Sigmoid colon (tissue), 7 donors: Measurements from ENCODE around the gene CDCA3. TPM values are rescaled to one million over a fixed set of nuclear protein-coding genes. Genes with fewer than 3 reads are reported as not detected.
A peak's percentile ranks its signal among the peaks of the same experiment; 100 is the strongest.

Experiments used
- DNase-seq: peaks from one replicate; pipeline ENCODE4 v3.0.0-alpha.2; 2019
- H3K27ac ChIP-seq, 4 donors: fragments of 200-600 bp; sonication (generic); one replicate each; pipeline ENCODE4 v1.5.1; 2016 to 2019; ENCODE audit warnings: mild to moderate bottlenecking in 1 of 4
- H3K27me3 ChIP-seq, 3 donors: fragments of 200-600 bp; sonication (generic); one replicate each; pipeline ENCODE4 v1.5.1; 2019; ENCODE audit warnings: mild to moderate bottlenecking in 1 of 3
- H3K36me3 ChIP-seq, 4 donors: fragments of 200-600 bp; sonication (generic); one replicate each; pipeline ENCODE4 v1.5.1; 2016 to 2019
- H3K4me1 ChIP-seq, 4 donors: fragments of 200-600 bp; sonication (generic); one replicate each; pipeline ENCODE4 v1.5.1; 2017 to 2019
- H3K4me3 ChIP-seq, 4 donors: fragments of 200-600 bp; sonication (generic); one replicate each; pipeline ENCODE4 v1.5.1; 2017 to 2019; ENCODE audit warnings: mild to moderate bottlenecking in 2 of 4, moderate library complexity in 1 of 4
- H3K9me3 ChIP-seq, 4 donors: fragments of 200-600 bp in 3 of 4; sonication (generic) in 3 of 4; one replicate each; pipeline versions ENCODE4 v1.5.1 to v1.6.1; 2013 to 2019
- EP300 ChIP-seq, 4 donors: sonication (generic); formaldehyde crosslinking; IDR thresholded peaks; one replicate each; pipeline ENCODE4 v1.6.1; 2017; ENCODE audit warnings: antibody characterized with exemption in 4 of 4
- POLR2A ChIP-seq, 2 donors: fragments of 450-650 bp; IDR thresholded peaks; one replicate each; pipeline ENCODE4 v1.6.1; 2016; ENCODE audit warnings: antibody characterized with exemption in 2 of 2, mild to moderate bottlenecking in 2 of 2, moderate library complexity in 2 of 2
- POLR2AphosphoS5 ChIP-seq, 4 donors: sonication (generic); formaldehyde crosslinking; IDR thresholded peaks; one replicate each; pipeline ENCODE4 v1.6.1; 2017; ENCODE audit warnings: antibody characterized with exemption in 4 of 4
- WGBS, 2 donors: extraction: QIAGEN DNeasy Blood & Tissue Kit; methylation state at CpG; one replicate each; pipeline ENCODE4 v1.1.7; 2013; 5-methylcytosine and 5-hydroxymethylcytosine counted together
- intact Hi-C: fragments of 100-400 bp; cut with DNase I; formaldehyde crosslinking; loops from one replicate; pipeline ENCODE4 v1.15.1; 2023
- polyA plus RNA-seq, 3 donors: library from polyadenylated mRNA; stranded (reverse); fragments of 200-250 nt; gene quantifications; one replicate each; pipeline ENCODE4 v1.2.3, GENCODE V29; 2013
- total RNA-seq, 4 donors: library from RNA; depleted of rRNA; stranded (reverse); fragments of >200 nt; gene quantifications; one replicate each; pipeline ENCODE4 v1.1.0, GENCODE V29; 2016
- TF ChIP-seq, protein P1 (sequence below), 4 experiments: fragments of 450-650 bp in 3 of 4; fragments of 200-600 bp in 1 of 4; IDR thresholded peaks; one replicate each; pipeline ENCODE4 v1.5.1; 2016 to 2019; ENCODE audit warnings: antibody characterized with exemption in 4 of 4, mild to moderate bottlenecking in 3 of 4, moderate library complexity in 2 of 4
- donor health status: healthy with polysubstance abuse.
- donor health status: Bipolar disorder and iron deficiency.
- donor health status: healthy.

The CDCA3 gene
- total and polyA plus RNA-seq, 7 donors, result 0.33 to 31.2 (median 2.8) TPM

DNA sequence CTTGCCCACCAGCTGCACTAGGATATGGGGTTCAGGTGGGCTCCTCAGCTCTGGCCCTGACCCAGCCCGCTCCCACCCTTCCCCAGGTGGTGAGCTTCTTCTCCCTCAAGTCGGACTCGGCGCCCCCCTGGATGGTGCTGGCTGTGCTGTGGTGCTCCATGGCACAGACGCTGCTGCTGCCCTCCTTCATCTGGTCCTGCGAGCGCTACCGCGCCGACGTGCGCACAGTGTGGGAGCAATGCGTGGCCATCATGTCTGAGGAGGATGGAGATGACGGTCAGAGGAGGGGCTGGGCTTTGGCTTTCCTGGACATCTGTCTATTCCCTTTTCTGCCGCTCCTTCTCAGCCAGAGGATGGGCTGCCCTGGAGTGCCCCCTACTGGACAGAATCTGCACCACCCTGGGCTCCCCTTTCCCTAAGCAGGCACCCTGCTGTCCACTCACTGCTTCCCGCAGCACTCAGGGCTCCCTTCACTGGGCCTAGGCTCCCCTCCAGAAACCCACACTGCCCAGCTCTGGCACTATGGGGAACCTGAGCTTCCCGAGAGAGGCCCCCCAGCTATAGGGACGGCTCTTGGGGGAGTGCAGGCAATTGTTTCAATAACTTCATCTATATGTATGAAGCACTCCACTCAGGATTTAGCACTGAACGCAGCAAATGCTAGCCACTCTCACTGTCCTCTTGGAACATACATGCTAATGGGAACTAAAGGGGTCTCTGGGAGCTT, 25.5 kb downstream of the CDCA3 start:
- intact Hi-C loops, result loop anchor here (1.0 to 5.0 kb wide), 5 partner anchors 47 to 208 kb away; partner anchors contain the start of genes MLF2 and PTMS
- Histone ChIP-seq H3K9me3 (no peaks in the 10 kb centered on the region), H3K27me3 (no peaks in the 10 kb centered on the region), H3K27ac (no peak overlapping the region), H3K4me1 (peaks cover 3 to 66% (median 49%) of the 10 kb centered on the region in 4 donors), H3K36me3 (no peaks in the 10 kb centered on the region), H3K4me3 (peak overlapping the region in 1 of 4 donors; percentile 18)
- TF ChIP-seq POLR2A (IDR thresholded peaks at IDR 0.05), result no peak
- TF ChIP-seq POLR2AphosphoS5 (IDR thresholded peaks at IDR 0.05), result peak in 3 of 4 donors; percentile 4 to 22 (median 9)
- TF ChIP-seq EP300 (IDR thresholded peaks at IDR 0.05), result no peak
- TF ChIP-seq, protein P1, sequence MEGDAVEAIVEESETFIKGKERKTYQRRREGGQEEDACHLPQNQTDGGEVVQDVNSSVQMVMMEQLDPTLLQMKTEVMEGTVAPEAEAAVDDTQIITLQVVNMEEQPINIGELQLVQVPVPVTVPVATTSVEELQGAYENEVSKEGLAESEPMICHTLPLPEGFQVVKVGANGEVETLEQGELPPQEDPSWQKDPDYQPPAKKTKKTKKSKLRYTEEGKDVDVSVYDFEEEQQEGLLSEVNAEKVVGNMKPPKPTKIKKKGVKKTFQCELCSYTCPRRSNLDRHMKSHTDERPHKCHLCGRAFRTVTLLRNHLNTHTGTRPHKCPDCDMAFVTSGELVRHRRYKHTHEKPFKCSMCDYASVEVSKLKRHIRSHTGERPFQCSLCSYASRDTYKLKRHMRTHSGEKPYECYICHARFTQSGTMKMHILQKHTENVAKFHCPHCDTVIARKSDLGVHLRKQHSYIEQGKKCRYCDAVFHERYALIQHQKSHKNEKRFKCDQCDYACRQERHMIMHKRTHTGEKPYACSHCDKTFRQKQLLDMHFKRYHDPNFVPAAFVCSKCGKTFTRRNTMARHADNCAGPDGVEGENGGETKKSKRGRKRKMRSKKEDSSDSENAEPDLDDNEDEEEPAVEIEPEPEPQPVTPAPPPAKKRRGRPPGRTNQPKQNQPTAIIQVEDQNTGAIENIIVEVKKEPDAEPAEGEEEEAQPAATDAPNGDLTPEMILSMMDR (IDR thresholded peaks at IDR 0.05), result peak; percentile 84 to 95 (median 92)
- WGBS, 2 donors, result 11 to 15% methylated on average over 19 of the region's 19 CpGs
- peak; percentile 94 for DNase-seq

DNA sequence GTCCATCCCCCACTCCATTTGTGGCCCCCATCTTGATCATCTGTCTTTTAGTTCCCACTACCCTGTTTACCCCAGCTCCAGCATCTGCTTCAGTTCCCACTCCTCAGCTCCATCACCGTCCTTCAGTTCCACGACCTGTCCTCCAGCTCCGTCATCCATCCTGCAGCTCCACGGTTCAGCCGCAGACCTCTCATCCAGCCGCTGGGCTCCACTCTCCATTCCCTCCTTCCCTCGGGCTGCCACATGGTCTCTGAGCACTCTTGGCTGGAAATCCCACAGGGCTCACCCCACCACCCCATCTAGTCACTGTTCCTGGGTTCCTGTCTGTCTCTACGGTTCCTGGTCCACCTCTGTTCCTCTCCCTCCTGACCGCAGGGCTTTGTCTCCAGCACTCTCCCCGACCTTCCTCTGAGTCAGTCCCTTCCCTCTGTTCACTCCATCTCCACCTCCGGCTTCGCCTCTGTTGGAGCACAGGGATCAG, 26.1 kb downstream of the CDCA3 start:
- H3K4me3 ChIP-seq, result no peak overlapping the region
- H3K27me3 ChIP-seq, result no peaks in the 10 kb centered on the region

DNA sequence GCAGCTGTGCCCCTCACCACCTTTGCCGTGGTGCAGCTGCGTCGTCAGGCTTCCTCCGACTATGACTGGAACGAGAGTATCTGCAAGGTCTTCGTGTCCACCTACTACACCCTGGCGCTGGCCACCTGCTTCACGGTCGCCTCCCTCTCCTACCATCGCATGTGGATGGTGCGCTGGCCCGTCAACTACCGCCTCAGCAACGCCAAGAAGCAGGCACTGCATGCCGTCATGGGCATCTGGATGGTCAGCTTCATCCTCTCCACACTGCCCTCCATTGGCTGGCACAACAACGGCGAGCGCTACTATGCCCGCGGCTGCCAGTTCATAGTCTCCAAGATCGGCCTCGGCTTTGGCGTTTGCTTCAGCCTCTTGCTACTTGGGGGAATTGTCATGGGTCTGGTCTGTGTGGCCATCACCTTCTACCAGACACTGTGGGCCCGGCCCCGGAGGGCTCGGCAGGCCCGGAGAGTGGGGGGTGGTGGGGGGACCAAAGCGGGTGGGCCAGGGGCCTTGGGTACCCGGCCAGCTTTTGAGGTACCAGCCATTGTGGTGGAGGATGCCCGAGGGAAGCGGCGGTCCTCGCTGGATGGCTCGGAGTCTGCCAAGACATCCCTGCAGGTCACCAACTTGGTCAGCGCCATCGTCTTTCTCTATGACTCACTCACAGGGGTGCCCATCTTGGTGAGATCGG, 26.9 kb downstream of the CDCA3 start:
- intact Hi-C loops, result loop anchor here (2.0 kb wide), 2 partner anchors 45 to 89 kb away; no protein-coding TSS in a partner anchor
- H3K4me1 ChIP-seq, result peaks cover 3 to 53% (median 42%) of the 10 kb centered on the region in 4 donors
- H3K9me3 ChIP-seq, result no peaks in the 10 kb centered on the region
- 80 to 88% methylated on average over 37 of the region's 37 CpGs for WGBS, 2 donors
- H3K27ac ChIP-seq, result no peak overlapping the region
- H3K4me3 ChIP-seq, result no peak overlapping the region
- H3K36me3 ChIP-seq, result no peaks in the 10 kb centered on the region
- no peak for TF ChIP-seq POLR2AphosphoS5 (IDR thresholded peaks at IDR 0.05)
- TF ChIP-seq, protein P1 (IDR thresholded peaks at IDR 0.05), result no peak
- TF ChIP-seq POLR2A (IDR thresholded peaks at IDR 0.05), result no peak
- H3K27me3 ChIP-seq, result no peaks in the 10 kb centered on the region
- no peak for DNase-seq

More for the DNA sequence above, 26.1 kb downstream of the CDCA3 start:
- Histone ChIP-seq H3K9me3 (no peaks in the 10 kb centered on the region), H3K36me3 (no peaks in the 10 kb centered on the region), H3K4me1 (peaks cover 3 to 60% (median 49%) of the 10 kb centered on the region in 4 donors), H3K27ac (no peak overlapping the region)
- no peak for DNase-seq
- WGBS, 2 donors, result 56 to 57% methylated on average over 11 to 12 of the region's 12 CpGs
- TF ChIP-seq EP300 (IDR thresholded peaks at IDR 0.05), result no peak
- TF ChIP-seq POLR2AphosphoS5 (IDR thresholded peaks at IDR 0.05), result no peak
- TF ChIP-seq POLR2A (IDR thresholded peaks at IDR 0.05), result no peak
- TF ChIP-seq, protein P1 (IDR thresholded peaks at IDR 0.05), result no peak
- intact Hi-C loops, result loop anchor here (1.0 to 5.0 kb wide), 5 partner anchors 46 to 208 kb away; partner anchors contain the start of genes MLF2 and PTMS

DNA sequence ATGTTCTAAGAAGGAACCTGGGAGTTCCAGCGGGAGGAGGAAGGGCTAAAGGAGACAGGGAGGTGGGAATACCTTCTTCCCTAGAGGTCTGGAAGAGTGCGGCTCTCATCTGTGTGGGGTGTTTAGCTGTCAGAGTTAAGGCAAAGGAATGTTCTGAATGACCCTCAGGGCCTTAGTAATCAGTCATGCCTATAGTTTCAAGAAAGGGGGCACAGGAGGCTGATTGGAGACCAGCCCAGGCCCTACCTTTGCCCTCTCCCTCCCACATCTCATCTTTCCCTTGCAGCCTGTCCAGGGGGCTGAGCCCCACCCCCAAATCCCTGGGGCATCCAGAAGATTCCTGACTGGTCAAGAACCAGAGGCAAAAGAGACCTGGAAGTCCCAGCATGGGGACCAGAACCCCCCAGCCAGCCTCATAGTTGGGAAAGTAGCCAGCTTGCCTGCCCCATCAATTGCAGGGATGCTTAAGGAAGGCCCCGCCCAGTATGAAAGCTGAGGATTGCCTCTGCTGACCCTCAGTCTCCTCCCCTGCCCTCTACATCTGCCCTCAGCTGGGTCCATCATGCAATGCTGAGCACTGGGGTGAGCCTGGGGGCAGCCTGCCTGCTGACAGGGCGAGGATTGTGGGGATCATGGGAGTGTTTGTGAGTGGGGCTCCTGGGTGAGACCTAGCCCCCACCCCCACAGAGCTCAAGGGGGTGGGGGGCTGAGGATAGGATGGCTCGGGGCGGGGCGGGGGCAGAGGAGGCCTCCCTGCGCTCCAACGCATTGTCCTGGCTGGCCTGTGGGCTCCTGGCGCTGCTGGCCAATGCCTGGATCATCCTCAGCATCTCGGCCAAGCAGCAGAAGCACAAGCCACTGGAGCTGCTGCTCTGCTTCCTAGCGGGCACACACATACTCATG, 27.7 kb downstream of the CDCA3 start:
- TF ChIP-seq POLR2AphosphoS5 (IDR thresholded peaks at IDR 0.05) (no peak), EP300 (IDR thresholded peaks at IDR 0.05) (no peak), POLR2A (IDR thresholded peaks at IDR 0.05) (no peak)
- TF ChIP-seq, protein P1 (IDR thresholded peaks at IDR 0.05), result no peak
- H3K9me3 ChIP-seq, result no peaks in the 10 kb centered on the region
- WGBS, 2 donors, result 62 to 83% methylated on average over 12 of the region's 12 CpGs
- H3K27me3 ChIP-seq, result no peaks in the 10 kb centered on the region
- no peak overlapping the region for H3K4me3 ChIP-seq
- H3K4me1 ChIP-seq, result peaks cover 0 to 47% (median 40%) of the 10 kb centered on the region in 4 donors
- H3K36me3 ChIP-seq, result no peaks in the 10 kb centered on the region
- intact Hi-C loops, result loop anchor here (2.0 kb wide), 2 partner anchors 45 to 89 kb away; no protein-coding TSS in a partner anchor
- DNase-seq, result no peak
- no peak overlapping the region for H3K27ac ChIP-seq
